HG03103 (cell line): ENCODE data around the gene PBX3.

Experiments used
- ATAC-seq: cut with Tn5 transposase; IDR thresholded peaks from one replicate; pipeline ENCODE4 v1.9.1; 2021; ENCODE audit warnings: low read depth; ENCODE audit not compliant: unreplicated experiment

The PBX3 gene

DNA sequence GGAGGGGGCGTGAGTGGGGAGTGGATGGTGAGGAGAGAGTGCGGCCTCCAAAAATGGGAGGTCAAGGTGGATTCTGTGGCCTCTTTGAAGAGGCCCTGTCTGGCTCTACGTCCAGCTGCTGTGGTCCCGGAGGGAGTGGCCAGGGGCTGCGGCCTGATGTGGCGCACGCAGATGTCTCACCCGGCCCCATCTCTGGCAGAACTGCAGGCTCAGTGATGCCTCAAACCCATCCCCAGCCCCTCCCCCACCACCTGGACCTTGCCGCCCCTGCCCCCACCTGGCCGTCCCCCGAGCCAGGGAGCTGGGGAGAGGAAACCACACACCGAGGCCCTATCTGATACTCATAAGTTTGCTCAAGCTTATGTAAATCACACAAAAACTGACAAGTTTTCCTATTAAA is 267.6 kb downstream of the PBX3 start:
- ATAC-seq: no peak

DNA sequence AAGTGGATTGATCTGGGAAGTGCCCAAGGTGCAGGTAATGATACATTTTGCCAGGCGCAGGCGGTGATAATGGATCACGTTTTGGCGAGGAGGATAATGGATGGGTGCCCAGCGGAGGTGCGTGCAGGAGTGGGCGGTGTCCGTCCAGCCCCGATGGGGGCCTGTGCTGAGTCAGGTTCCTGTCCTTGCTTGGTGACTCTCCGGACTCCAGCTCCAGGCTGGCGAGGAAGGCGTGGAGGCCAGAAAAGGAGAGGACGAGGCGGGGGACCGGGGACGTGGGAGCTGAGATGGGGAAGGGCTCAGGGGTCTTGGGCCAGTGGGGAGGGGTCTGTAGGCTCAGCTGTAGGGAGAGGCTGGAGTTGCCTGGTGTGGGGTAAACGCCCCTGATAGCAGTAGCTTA is 268.3 kb downstream of the PBX3 start:
- no peak for ATAC-seq

DNA sequence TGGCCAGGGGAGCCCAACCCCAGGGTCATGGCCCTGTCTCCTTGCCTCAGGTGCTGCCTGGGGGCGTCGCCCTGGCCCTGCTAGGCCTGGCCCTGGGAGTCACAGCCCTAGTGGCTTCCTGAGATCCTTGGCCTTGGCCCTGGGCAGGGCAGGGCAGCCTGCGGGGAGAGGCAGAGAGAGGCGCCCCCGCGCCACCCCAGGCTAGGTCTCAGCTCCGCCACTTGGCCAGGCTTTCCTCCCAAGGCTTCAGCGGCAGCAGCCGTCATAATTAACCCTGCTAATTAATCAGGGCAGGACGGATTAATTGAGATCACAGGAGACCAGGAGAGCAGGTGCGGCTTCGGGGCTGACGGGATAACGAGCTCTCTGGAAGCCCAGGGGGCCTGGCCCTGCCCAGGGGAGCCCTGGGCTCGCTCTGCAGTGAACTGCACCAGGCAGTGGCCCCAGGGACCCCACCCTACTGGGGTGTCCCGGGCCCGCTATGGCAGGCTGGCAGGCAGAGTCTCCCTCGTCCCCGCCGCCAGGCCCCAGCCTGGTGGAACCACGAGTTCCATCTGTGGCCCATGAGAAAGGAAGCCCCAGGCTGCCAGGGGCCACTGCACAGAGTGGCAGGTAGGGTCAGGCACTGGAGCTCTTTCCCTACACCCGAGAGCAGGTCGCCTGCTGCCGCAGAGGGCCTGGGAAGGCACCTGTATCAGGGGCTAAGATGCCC is 269.6 kb downstream of the PBX3 start:
- no peak for ATAC-seq
